SIG-M5 treated with dmso at 0.1 percent for 504 hours (cell line): ENCODE results near the gene FEM1A.
"Not testable (repeated sequence)": the region's sequence is repeated elsewhere in the genome, so short reads cannot be mapped to it uniquely, and the experiment has no call there.

Source experiments
- DNase-seq: peaks from one replicate; lab custom pipeline; 2025; ENCODE audit not compliant: unreplicated experiment; lab: John Stamatoyannopoulos, UW

Gene FEM1A

DNA sequence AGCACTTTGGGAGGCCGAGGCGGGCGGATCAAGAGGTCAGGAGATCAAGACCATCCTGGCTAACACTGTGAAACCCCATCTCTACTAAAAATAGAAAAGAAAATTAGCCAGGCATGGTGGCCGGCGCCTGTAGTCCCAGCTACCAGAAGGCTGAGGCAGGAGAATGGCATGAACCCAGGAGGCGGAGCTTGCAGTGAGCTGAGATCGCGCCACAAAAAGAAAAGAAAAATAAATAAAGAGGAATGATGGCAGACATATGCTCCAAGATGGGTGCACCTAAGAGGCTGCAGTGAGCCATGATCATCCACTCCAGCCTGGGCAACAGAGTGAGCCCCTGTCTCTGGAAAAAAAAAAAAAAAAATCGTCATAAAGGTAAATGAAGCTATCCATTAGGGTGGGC, 54.4 kb downstream of the FEM1A start:
- not testable (repeated sequence) for DNase-seq

- no peak for DNase-seq
Observed at GRCh38 chr19:4847190-4847973, 55.8 kb downstream of the FEM1A start.

- DNase-seq: no peak
Observed at GRCh38 chr19:4849019-4849418, 57.5 kb downstream of the FEM1A start.
